ENCODE data around the gene TAS2R19.

The TAS2R19 gene

DNA sequence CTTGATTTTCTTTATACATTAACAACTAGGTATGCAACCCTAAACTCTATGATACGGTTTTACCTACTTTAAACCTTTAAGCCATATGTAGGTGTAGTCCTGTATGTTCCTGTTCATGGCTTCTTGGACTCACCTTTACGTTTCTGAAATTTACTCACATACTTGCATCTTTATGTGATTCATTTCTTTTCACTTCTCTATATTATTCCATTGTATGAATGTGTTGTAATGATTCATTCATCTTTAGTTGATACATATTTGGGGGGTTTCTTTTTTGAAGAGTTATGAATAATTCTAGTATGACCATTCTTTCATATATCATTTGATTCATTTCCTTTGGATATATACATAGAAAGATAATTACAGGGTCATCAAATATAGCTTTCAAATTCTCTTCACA lies 33.3 kb downstream of the TAS2R19 start:
- no peak for DNase-seq

DNA sequence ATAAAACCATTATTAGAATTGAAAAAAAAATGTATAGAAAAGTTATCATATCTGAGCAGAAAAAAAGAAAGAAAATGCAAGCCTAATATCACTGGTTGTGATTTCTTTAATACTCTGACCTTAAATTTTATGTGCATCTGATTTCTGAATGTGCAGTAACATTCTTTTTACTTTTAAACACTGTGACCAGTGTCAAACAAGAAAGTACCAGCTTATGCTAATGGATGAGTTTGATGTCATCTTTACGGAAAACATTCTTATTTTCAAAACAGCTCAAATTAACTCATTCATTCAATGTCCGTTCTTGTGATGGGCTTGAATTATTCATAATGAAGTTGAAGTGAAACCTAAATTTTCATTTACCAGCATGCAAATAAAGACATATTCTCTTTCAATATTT lies 35.6 kb downstream of the TAS2R19 start, which contains the start of gene TAS2R50:
Gene TAS2R50, minus strand, starts transcription at position 101 of the 400 bp plus-strand sequence. Its CDS starts 52 bp downstream, at position 49.
- DNase-seq: no peak

DNA sequence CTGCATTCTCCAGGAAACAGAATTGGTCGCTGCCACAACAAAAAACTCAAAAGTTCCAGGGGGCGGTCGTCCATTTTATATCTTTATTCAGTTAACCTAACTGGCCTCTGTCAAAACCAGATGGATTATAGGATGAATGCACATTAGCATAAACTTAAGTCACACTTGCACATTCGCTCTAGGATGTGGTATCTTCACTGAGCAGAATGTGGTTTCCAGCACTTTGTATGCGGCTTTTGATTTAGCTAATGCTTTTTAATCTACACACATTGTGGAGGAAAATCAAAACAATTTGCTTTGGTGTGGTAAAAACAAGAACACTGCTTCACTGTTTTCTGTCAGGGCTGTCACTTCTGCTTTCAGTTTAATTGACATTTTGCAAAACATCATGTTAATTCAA lies 40.2 kb downstream of the TAS2R19 start:
- no peak for DNase-seq

DNA sequence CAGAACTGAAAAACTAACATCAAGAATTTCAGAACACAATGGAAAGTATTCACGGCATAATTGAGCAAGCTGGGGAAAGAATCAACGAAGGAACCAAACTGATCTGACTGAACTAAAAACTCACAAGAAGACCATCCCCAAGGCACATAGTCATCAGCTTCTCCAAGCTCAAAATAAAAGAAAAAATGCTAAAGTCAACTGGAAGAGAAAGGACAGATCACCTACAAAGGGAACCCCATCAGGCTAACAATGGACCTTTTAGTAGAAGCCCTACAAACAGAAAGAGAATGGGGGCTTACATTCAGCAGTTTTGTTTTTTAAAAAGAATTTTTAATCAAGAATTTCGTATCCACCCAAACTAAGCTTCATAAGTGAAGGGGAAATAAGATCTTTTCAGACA lies 47.5 kb downstream of the TAS2R19 start:
- no peak for DNase-seq

All from NCI-H1417 (cell line).